ENCODE data around the gene MEX3A.
A peak's percentile ranks its signal among the peaks of the same experiment; 100 is the strongest.

The MEX3A gene

DNA sequence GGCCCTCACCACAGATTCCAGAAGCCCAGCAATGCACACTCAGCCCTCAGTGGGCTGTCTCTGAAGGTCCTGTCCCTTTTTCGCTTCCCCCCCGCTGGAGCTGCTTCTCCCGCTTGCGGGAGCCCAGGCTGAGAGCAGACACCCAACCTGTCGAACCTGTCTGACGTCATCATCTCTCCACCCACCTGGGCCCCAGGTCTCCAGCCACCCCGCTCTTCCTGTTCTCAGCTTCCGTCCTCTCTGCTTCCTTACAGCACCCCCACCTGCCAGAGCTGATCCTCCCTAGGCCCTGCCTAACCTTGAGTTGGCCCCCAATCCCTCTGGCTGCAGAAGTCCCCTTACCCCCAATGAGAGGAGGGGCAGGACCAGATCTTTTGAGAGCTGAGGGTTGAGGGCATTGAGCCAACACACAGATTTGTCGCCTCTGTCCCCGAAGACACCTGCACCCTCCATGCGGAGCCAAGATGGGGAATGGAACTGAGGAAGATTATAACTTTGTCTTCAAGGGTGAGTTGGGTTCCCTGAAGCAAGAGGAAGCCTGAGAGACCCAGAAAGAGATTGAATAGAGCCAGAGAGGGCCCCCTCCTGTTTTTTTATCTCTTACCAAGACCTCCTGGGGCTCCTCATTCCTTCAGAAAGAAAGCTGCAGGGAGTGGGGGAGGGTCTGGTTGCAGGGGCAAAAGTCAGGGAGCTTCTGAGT lies 21.2 kb downstream of the MEX3A start, which contains the start of gene RAB25:
TSS of gene RAB25 (plus strand) at position 224 of the 700 bp plus-strand sequence. CDS start at position 465, 241 bp downstream.
- no peak within 1 kb of the TSS for H3K4me3 ChIP-seq (ENCODE audit: low read length)
- H3K4me1 ChIP-seq (ENCODE audit: control insufficient read depth, insufficient read depth, low read length) = no peaks in the 10 kb centered on the region
- H3K27me3 ChIP-seq (ENCODE audit: control insufficient read depth, insufficient read depth, low read length) = no peaks in the 10 kb centered on the region
- peaks cover 8% of the 10 kb centered on the region for H3K36me3 ChIP-seq (ENCODE audit: insufficient read depth, low read length)
- H3K9me3 ChIP-seq (replicated peaks; ENCODE audit: low read length) = no peaks in the 10 kb centered on the region
- no peak within 1 kb of the TSS for H3K4me2 ChIP-seq (ENCODE audit: low read length)
- H3K9ac ChIP-seq (ENCODE audit: low read depth, low read length) = no peak within 1 kb of the TSS

GRCh38 chr1:156056326-156056849 lies 25.9 kb downstream of the MEX3A start:
- Histone ChIP-seq H3K9me3 (replicated peaks; ENCODE audit: low read length) (no peaks in the 10 kb centered on the region), H3K36me3 (ENCODE audit: insufficient read depth, low read length) (peaks cover 8% of the 10 kb centered on the region), H3K4me3 (ENCODE audit: low read length) (no peak overlapping the region), H3K9ac (ENCODE audit: low read depth, low read length) (no peak overlapping the region), H3K27me3 (ENCODE audit: control insufficient read depth, insufficient read depth, low read length) (no peaks in the 10 kb centered on the region), H3K4me2 (ENCODE audit: low read length) (no peak overlapping the region), H3K4me1 (ENCODE audit: control insufficient read depth, insufficient read depth, low read length) (peaks cover 11% of the 10 kb centered on the region)

- H3K4me2 ChIP-seq (ENCODE audit: low read length) = peak overlapping the region; percentile 93
- H3K9me3 ChIP-seq (replicated peaks; ENCODE audit: low read length) = no peaks in the 10 kb centered on the region
- H3K9ac ChIP-seq (ENCODE audit: low read depth, low read length) = peak overlapping the region; percentile 86
- H3K27me3 ChIP-seq (ENCODE audit: control insufficient read depth, insufficient read depth, low read length) = no peaks in the 10 kb centered on the region
- H3K4me1 ChIP-seq (ENCODE audit: control insufficient read depth, insufficient read depth, low read length) = peaks cover 15% of the 10 kb centered on the region
- H3K36me3 ChIP-seq (ENCODE audit: insufficient read depth, low read length) = peaks cover 8% of the 10 kb centered on the region
- H3K4me3 ChIP-seq (ENCODE audit: low read length) = peak overlapping the region; percentile 95
Observed at GRCh38 chr1:156055281-156056048, 26.8 kb downstream of the MEX3A start.

DNA sequence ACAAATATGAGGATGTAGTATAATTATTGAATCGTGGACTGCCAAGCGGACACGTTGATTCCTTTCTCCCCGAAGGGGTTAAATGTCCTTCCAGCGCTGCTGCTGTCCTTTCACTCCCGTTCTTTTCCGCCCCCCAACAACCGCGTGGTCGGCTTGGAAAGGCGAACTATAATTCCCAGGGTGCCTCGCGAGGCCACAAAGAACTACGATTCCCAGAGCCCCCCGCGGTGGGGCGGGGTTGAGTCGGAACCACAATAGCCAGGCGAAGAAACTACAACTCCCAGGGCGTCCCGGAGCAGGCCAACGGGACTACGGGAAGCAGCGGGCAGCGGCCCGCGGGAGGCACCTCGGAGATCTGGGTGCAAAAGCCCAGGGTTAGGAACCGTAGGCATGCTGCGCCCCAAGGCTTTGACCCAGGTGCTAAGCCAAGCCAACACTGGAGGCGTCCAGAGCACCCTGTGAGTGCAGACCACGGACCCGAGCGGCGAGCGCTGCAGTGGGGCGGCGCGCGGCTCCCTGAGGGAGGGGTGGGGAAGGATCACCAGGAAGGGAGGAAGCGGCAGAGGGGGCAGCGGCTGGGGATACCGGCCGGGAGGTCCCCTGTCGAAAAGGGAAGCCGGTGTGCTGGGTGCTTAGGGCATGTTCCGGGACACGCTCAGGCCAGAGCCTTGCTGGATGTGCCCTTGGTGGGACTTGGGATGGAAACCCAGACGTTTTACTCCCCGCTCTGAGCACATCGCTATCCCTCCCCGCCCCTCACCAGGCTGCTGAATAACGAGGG lies 27.6 kb downstream of the MEX3A start, which contains the start of gene LAMTOR2:
TSS of gene LAMTOR2 (plus strand) at position 283 of the 781 bp plus-strand sequence. CDS start at position 391, 108 bp downstream.
- Histone ChIP-seq H3K36me3 (ENCODE audit: insufficient read depth, low read length) (peaks cover 11% of the 10 kb centered on the region), H3K4me1 (ENCODE audit: control insufficient read depth, insufficient read depth, low read length) (peaks cover 18% of the 10 kb centered on the region), H3K4me3 (ENCODE audit: low read length) (peak within 1 kb of the TSS; percentile 95), H3K27me3 (ENCODE audit: control insufficient read depth, insufficient read depth, low read length) (no peaks in the 10 kb centered on the region), H3K4me2 (ENCODE audit: low read length) (peak within 1 kb of the TSS; percentile 98), H3K9me3 (replicated peaks; ENCODE audit: low read length) (no peaks in the 10 kb centered on the region), H3K9ac (ENCODE audit: low read depth, low read length) (peak within 1 kb of the TSS; percentile 93)

DNA sequence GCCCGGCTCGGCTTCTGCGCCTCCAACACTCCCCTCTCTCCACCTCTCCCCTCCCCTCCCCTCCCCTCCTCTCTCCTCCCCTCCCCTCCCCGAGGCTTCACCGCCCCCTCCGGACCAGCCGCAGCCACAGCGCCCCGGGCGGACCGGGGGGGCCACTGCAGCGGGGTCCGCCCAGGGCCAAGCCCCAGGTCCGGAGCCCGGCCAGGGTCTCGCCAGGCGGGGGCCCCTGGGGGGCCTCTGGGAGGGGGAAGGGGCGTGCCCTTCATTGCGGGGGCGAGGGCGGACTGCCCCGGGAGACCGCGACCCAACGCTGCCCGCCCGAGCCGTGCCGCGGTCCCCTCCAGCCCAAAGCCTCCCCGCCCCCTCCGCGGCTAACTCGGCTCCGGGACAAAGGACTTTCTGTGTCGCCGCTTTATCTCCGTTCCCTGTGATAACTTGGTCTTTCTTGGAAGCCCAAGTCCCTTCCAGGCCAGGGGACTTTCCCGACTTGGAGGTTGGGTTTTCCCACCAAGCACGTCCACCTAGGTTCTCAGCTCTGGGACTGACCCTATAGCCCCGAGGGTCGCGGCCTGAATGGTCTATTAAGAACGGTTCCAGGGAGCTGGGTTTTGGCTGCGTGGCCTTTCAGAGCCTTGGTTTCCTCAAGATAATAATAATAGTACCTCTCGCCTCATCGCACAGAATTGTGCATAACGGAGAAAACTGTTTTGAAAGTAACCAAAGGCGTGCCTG lies 28.3 kb downstream of the MEX3A start, which contains the start of gene UBQLN4:
TSS of gene UBQLN4 (minus strand) at position 31 of the 732 bp plus-strand sequence. CDS start 97 bp downstream, outside the sequence.
- Histone ChIP-seq H3K27me3 (ENCODE audit: control insufficient read depth, insufficient read depth, low read length) (no peaks in the 10 kb centered on the region), H3K9ac (ENCODE audit: low read depth, low read length) (peak within 1 kb of the TSS; percentile 93), H3K4me3 (ENCODE audit: low read length) (peak within 1 kb of the TSS; percentile 95), H3K36me3 (ENCODE audit: insufficient read depth, low read length) (peaks cover 18% of the 10 kb centered on the region), H3K9me3 (replicated peaks; ENCODE audit: low read length) (no peaks in the 10 kb centered on the region), H3K4me1 (ENCODE audit: control insufficient read depth, insufficient read depth, low read length) (peaks cover 18% of the 10 kb centered on the region), H3K4me2 (ENCODE audit: low read length) (peak within 1 kb of the TSS; percentile 98)

- H3K9ac ChIP-seq (ENCODE audit: low read depth, low read length) = peak overlapping the region; percentile 63
- peaks cover 18% of the 10 kb centered on the region for H3K4me1 ChIP-seq (ENCODE audit: control insufficient read depth, insufficient read depth, low read length)
- peak overlapping the region; percentile 75 for H3K4me2 ChIP-seq (ENCODE audit: low read length)
- H3K4me3 ChIP-seq (ENCODE audit: low read length) = peak overlapping the region; percentile 78
- peaks cover 26% of the 10 kb centered on the region for H3K36me3 ChIP-seq (ENCODE audit: insufficient read depth, low read length)
- H3K27me3 ChIP-seq (ENCODE audit: control insufficient read depth, insufficient read depth, low read length) = no peaks in the 10 kb centered on the region
- H3K9me3 ChIP-seq (replicated peaks; ENCODE audit: low read length) = no peaks in the 10 kb centered on the region
Observed at GRCh38 chr1:156052862-156053767, 29.1 kb downstream of the MEX3A start.

- no peaks in the 10 kb centered on the region for H3K9me3 ChIP-seq (replicated peaks; ENCODE audit: low read length)
- H3K27me3 ChIP-seq (ENCODE audit: control insufficient read depth, insufficient read depth, low read length) = no peaks in the 10 kb centered on the region
- no peak overlapping the region for H3K4me3 ChIP-seq (ENCODE audit: low read length)
- H3K4me1 ChIP-seq (ENCODE audit: control insufficient read depth, insufficient read depth, low read length) = peaks cover 18% of the 10 kb centered on the region
- no peak overlapping the region for H3K4me2 ChIP-seq (ENCODE audit: low read length)
- H3K9ac ChIP-seq (ENCODE audit: low read depth, low read length) = no peak overlapping the region
- H3K36me3 ChIP-seq (ENCODE audit: insufficient read depth, low read length) = peaks cover 19% of the 10 kb centered on the region
Observed at GRCh38 chr1:156051011-156051725, 31.1 kb downstream of the MEX3A start.

GRCh38 chr1:156050376-156050775 lies 31.9 kb downstream of the MEX3A start:
- Histone ChIP-seq H3K4me1 (ENCODE audit: control insufficient read depth, insufficient read depth, low read length) (peaks cover 12% of the 10 kb centered on the region), H3K27me3 (ENCODE audit: control insufficient read depth, insufficient read depth, low read length) (no peaks in the 10 kb centered on the region), H3K9me3 (replicated peaks; ENCODE audit: low read length) (no peaks in the 10 kb centered on the region), H3K9ac (ENCODE audit: low read depth, low read length) (no peak overlapping the region), H3K4me2 (ENCODE audit: low read length) (no peak overlapping the region), H3K4me3 (ENCODE audit: low read length) (no peak overlapping the region), H3K36me3 (ENCODE audit: insufficient read depth, low read length) (peaks cover 19% of the 10 kb centered on the region)

DNA sequence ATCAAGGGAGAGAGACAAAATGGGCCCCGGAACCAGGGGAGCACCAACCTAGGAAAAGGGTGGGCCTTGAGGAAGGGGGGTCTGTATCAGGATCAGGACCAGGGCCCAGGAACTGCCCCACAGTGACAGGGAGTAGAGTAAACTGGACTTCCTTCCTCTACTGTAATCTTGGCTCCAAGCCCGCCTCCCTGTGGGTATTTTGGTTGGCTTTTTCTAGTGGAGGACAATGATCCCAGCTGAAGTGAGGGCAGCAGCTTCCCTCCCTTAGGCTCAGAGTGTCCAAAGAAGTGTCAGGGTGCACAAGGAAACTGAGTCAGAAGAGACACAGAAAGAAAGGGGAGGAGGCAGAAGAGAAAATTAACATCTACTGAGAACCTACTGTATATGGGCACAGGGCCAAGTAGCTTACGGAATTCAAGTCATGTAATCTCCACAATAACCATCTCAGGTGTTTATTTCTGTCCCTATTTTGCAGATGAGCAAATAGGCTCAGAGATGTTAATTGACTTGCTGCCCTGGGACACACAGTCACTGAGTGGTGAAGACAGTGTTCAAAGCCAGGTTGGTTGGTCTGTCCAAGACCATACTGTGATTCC lies 33.5 kb downstream of the MEX3A start:
- peaks cover 25% of the 10 kb centered on the region for H3K36me3 ChIP-seq (ENCODE audit: insufficient read depth, low read length)

More for the DNA sequence above, 33.5 kb downstream of the MEX3A start:
- Histone ChIP-seq H3K4me3 (ENCODE audit: low read length) (no peak overlapping the region), H3K27me3 (ENCODE audit: control insufficient read depth, insufficient read depth, low read length) (no peaks in the 10 kb centered on the region), H3K9me3 (replicated peaks; ENCODE audit: low read length) (no peaks in the 10 kb centered on the region), H3K4me1 (ENCODE audit: control insufficient read depth, insufficient read depth, low read length) (peaks cover 10% of the 10 kb centered on the region), H3K9ac (ENCODE audit: low read depth, low read length) (no peak overlapping the region), H3K4me2 (ENCODE audit: low read length) (no peak overlapping the region)
